ENCODE data around the gene S100A7.
"Not testable (repeated sequence)": the region's sequence is repeated elsewhere in the genome, so short reads cannot be mapped to it uniquely, and the experiment has no call there.

Gene S100A7

GRCh38 chr1:153448851-153449250 lies 11.6 kb downstream of the S100A7 start:
- H3K4me3 ChIP-seq (ENCODE audit: low read depth in 1 of 5, low read length in 5 of 5); H3K9ac ChIP-seq (ENCODE audit: low read length in 5 of 5); H3K27ac ChIP-seq (ENCODE audit: low read depth, low read length); H3K27me3 ChIP-seq (ENCODE audit: control insufficient read depth in 5 of 5, insufficient read depth in 4 of 5, low read length in 5 of 5); H3K9me3 ChIP-seq (ENCODE audit: control insufficient read depth in 5 of 5, low read length in 5 of 5); H3K36me3 ChIP-seq (ENCODE audit: control insufficient read depth in 5 of 5, insufficient read depth in 5 of 5, low read length in 5 of 5); H3K4me1 ChIP-seq (ENCODE audit: control insufficient read depth in 5 of 5, insufficient read depth in 5 of 5, low read length in 5 of 5): not testable (repeated sequence)

- Histone ChIP-seq H3K27me3 (ENCODE audit: control insufficient read depth in 5 of 5, insufficient read depth in 4 of 5, low read length in 5 of 5) (peaks cover 0 to 13% (median 7%) of the 10 kb centered on the region in 5 donors), H3K9me3 (ENCODE audit: control insufficient read depth in 5 of 5, low read length in 5 of 5) (peaks cover 0 to 6% (median 4%) of the 10 kb centered on the region in 5 donors), H3K9ac (ENCODE audit: low read length in 5 of 5) (no peak overlapping the region), H3K4me3 (ENCODE audit: low read depth in 1 of 5, low read length in 5 of 5) (no peak overlapping the region), H3K4me1 (ENCODE audit: control insufficient read depth in 5 of 5, insufficient read depth in 5 of 5, low read length in 5 of 5) (no peaks in the 10 kb centered on the region), H3K36me3 (ENCODE audit: control insufficient read depth in 5 of 5, insufficient read depth in 5 of 5, low read length in 5 of 5) (no peaks in the 10 kb centered on the region), H3K27ac (ENCODE audit: low read depth, low read length) (no peak overlapping the region)
These were observed 12.8 kb downstream of the S100A7 start for GRCh38 chr1:153447498-153448170.

- no peaks in the 10 kb centered on the region for H3K36me3 ChIP-seq (ENCODE audit: control insufficient read depth in 5 of 5, insufficient read depth in 5 of 5, low read length in 5 of 5)
- H3K4me3 ChIP-seq (ENCODE audit: low read depth in 1 of 5, low read length in 5 of 5) = no peak overlapping the region
- H3K27me3 ChIP-seq (ENCODE audit: control insufficient read depth in 5 of 5, insufficient read depth in 4 of 5, low read length in 5 of 5) = peaks cover 0 to 13% (median 7%) of the 10 kb centered on the region in 5 donors
These were observed 16.4 kb downstream of the S100A7 start for GRCh38 chr1:153444078-153444477.

GRCh38 chr1:153443486-153443885 lies 17.0 kb downstream of the S100A7 start:
- Histone ChIP-seq H3K27ac (ENCODE audit: low read depth, low read length) (no peak overlapping the region), H3K27me3 (ENCODE audit: control insufficient read depth in 5 of 5, insufficient read depth in 4 of 5, low read length in 5 of 5) (peaks cover 0 to 13% (median 7%) of the 10 kb centered on the region in 5 donors), H3K4me3 (ENCODE audit: low read depth in 1 of 5, low read length in 5 of 5) (no peak overlapping the region), H3K36me3 (ENCODE audit: control insufficient read depth in 5 of 5, insufficient read depth in 5 of 5, low read length in 5 of 5) (no peaks in the 10 kb centered on the region), H3K4me1 (ENCODE audit: control insufficient read depth in 5 of 5, insufficient read depth in 5 of 5, low read length in 5 of 5) (no peaks in the 10 kb centered on the region), H3K9me3 (ENCODE audit: control insufficient read depth in 5 of 5, low read length in 5 of 5) (peaks cover 0 to 6% (median 4%) of the 10 kb centered on the region in 5 donors), H3K9ac (ENCODE audit: low read length in 5 of 5) (no peak overlapping the region)

More at GRCh38 chr1:153444078-153444477, 16.4 kb downstream of the S100A7 start:
- peaks cover 0 to 6% (median 4%) of the 10 kb centered on the region in 5 donors for H3K9me3 ChIP-seq (ENCODE audit: control insufficient read depth in 5 of 5, low read length in 5 of 5)
- H3K9ac ChIP-seq (ENCODE audit: low read length in 5 of 5) = no peak overlapping the region
- H3K4me1 ChIP-seq (ENCODE audit: control insufficient read depth in 5 of 5, insufficient read depth in 5 of 5, low read length in 5 of 5) = no peaks in the 10 kb centered on the region
- no peak overlapping the region for H3K27ac ChIP-seq (ENCODE audit: low read depth, low read length)

GRCh38 chr1:153441238-153441755 lies 19.2 kb downstream of the S100A7 start:
- Histone ChIP-seq H3K9ac (ENCODE audit: low read length in 5 of 5) (no peak overlapping the region), H3K27ac (ENCODE audit: low read depth, low read length) (no peak overlapping the region), H3K36me3 (ENCODE audit: control insufficient read depth in 5 of 5, insufficient read depth in 5 of 5, low read length in 5 of 5) (no peaks in the 10 kb centered on the region), H3K4me3 (ENCODE audit: low read depth in 1 of 5, low read length in 5 of 5) (no peak overlapping the region), H3K4me1 (ENCODE audit: control insufficient read depth in 5 of 5, insufficient read depth in 5 of 5, low read length in 5 of 5) (no peaks in the 10 kb centered on the region), H3K27me3 (ENCODE audit: control insufficient read depth in 5 of 5, insufficient read depth in 4 of 5, low read length in 5 of 5) (peaks cover 0 to 15% (median 7%) of the 10 kb centered on the region in 5 donors), H3K9me3 (ENCODE audit: control insufficient read depth in 5 of 5, low read length in 5 of 5) (peaks cover 0 to 6% (median 4%) of the 10 kb centered on the region in 5 donors)

GRCh38 chr1:153439273-153439672 lies 21.2 kb downstream of the S100A7 start:
- Histone ChIP-seq H3K9ac (ENCODE audit: low read length in 5 of 5) (no peak overlapping the region), H3K27me3 (ENCODE audit: control insufficient read depth in 5 of 5, insufficient read depth in 4 of 5, low read length in 5 of 5) (peaks cover 0 to 14% (median 10%) of the 10 kb centered on the region in 5 donors), H3K36me3 (ENCODE audit: control insufficient read depth in 5 of 5, insufficient read depth in 5 of 5, low read length in 5 of 5) (no peaks in the 10 kb centered on the region), H3K27ac (ENCODE audit: low read depth, low read length) (no peak overlapping the region), H3K4me1 (ENCODE audit: control insufficient read depth in 5 of 5, insufficient read depth in 5 of 5, low read length in 5 of 5) (no peaks in the 10 kb centered on the region), H3K9me3 (ENCODE audit: control insufficient read depth in 5 of 5, low read length in 5 of 5) (peaks cover 0 to 6% (median 4%) of the 10 kb centered on the region in 5 donors), H3K4me3 (ENCODE audit: low read depth in 1 of 5, low read length in 5 of 5) (no peak overlapping the region)

GRCh38 chr1:153438599-153438998 lies 21.9 kb downstream of the S100A7 start:
- Histone ChIP-seq H3K27me3 (ENCODE audit: control insufficient read depth in 5 of 5, insufficient read depth in 4 of 5, low read length in 5 of 5) (peaks cover 0 to 10% (median 4%) of the 10 kb centered on the region in 5 donors), H3K9ac (ENCODE audit: low read length in 5 of 5) (no peak overlapping the region), H3K9me3 (ENCODE audit: control insufficient read depth in 5 of 5, low read length in 5 of 5) (peaks cover 0 to 6% (median 4%) of the 10 kb centered on the region in 5 donors), H3K4me1 (ENCODE audit: control insufficient read depth in 5 of 5, insufficient read depth in 5 of 5, low read length in 5 of 5) (no peaks in the 10 kb centered on the region), H3K36me3 (ENCODE audit: control insufficient read depth in 5 of 5, insufficient read depth in 5 of 5, low read length in 5 of 5) (no peaks in the 10 kb centered on the region), H3K27ac (ENCODE audit: low read depth, low read length) (no peak overlapping the region), H3K4me3 (ENCODE audit: low read depth in 1 of 5, low read length in 5 of 5) (no peak overlapping the region)

GRCh38 chr1:153437236-153437635 lies 23.2 kb downstream of the S100A7 start:
- H3K4me1 ChIP-seq (ENCODE audit: control insufficient read depth in 5 of 5, insufficient read depth in 5 of 5, low read length in 5 of 5) = no peaks in the 10 kb centered on the region
- no peak overlapping the region for H3K4me3 ChIP-seq (ENCODE audit: low read depth in 1 of 5, low read length in 5 of 5)
- no peak overlapping the region for H3K27ac ChIP-seq (ENCODE audit: low read depth, low read length)
- H3K9ac ChIP-seq (ENCODE audit: low read length in 5 of 5) = no peak overlapping the region
- H3K36me3 ChIP-seq (ENCODE audit: control insufficient read depth in 5 of 5, insufficient read depth in 5 of 5, low read length in 5 of 5) = no peaks in the 10 kb centered on the region
- no peaks in the 10 kb centered on the region for H3K9me3 ChIP-seq (ENCODE audit: control insufficient read depth in 5 of 5, low read length in 5 of 5)
- peaks cover 0 to 11% (median 2%) of the 10 kb centered on the region in 5 donors for H3K27me3 ChIP-seq (ENCODE audit: control insufficient read depth in 5 of 5, insufficient read depth in 4 of 5, low read length in 5 of 5)

- Histone ChIP-seq H3K36me3 (ENCODE audit: control insufficient read depth in 5 of 5, insufficient read depth in 5 of 5, low read length in 5 of 5) (no peaks in the 10 kb centered on the region), H3K27ac (ENCODE audit: low read depth, low read length) (no peak overlapping the region), H3K4me1 (ENCODE audit: control insufficient read depth in 5 of 5, insufficient read depth in 5 of 5, low read length in 5 of 5) (no peaks in the 10 kb centered on the region), H3K9me3 (ENCODE audit: control insufficient read depth in 5 of 5, low read length in 5 of 5) (no peaks in the 10 kb centered on the region), H3K27me3 (ENCODE audit: control insufficient read depth in 5 of 5, insufficient read depth in 4 of 5, low read length in 5 of 5) (peaks cover 0 to 11% (median 2%) of the 10 kb centered on the region in 5 donors), H3K4me3 (ENCODE audit: low read depth in 1 of 5, low read length in 5 of 5) (no peak overlapping the region), H3K9ac (ENCODE audit: low read length in 5 of 5) (no peak overlapping the region)
These were observed 25.6 kb downstream of the S100A7 start for GRCh38 chr1:153434746-153435455.
